GM21390 (cell line): ENCODE data around the gene HUWE1.
"Not testable (repeated sequence)": the region's sequence is repeated elsewhere in the genome, so short reads cannot be mapped to it uniquely, and the experiment has no call there.

ENCODE experiments used
- ATAC-seq: cut with Tn5 transposase; IDR thresholded peaks from one replicate; pipeline ENCODE4 v1.9.1; 2021; ENCODE audit not compliant: unreplicated experiment

HUWE1 gene, protein sequence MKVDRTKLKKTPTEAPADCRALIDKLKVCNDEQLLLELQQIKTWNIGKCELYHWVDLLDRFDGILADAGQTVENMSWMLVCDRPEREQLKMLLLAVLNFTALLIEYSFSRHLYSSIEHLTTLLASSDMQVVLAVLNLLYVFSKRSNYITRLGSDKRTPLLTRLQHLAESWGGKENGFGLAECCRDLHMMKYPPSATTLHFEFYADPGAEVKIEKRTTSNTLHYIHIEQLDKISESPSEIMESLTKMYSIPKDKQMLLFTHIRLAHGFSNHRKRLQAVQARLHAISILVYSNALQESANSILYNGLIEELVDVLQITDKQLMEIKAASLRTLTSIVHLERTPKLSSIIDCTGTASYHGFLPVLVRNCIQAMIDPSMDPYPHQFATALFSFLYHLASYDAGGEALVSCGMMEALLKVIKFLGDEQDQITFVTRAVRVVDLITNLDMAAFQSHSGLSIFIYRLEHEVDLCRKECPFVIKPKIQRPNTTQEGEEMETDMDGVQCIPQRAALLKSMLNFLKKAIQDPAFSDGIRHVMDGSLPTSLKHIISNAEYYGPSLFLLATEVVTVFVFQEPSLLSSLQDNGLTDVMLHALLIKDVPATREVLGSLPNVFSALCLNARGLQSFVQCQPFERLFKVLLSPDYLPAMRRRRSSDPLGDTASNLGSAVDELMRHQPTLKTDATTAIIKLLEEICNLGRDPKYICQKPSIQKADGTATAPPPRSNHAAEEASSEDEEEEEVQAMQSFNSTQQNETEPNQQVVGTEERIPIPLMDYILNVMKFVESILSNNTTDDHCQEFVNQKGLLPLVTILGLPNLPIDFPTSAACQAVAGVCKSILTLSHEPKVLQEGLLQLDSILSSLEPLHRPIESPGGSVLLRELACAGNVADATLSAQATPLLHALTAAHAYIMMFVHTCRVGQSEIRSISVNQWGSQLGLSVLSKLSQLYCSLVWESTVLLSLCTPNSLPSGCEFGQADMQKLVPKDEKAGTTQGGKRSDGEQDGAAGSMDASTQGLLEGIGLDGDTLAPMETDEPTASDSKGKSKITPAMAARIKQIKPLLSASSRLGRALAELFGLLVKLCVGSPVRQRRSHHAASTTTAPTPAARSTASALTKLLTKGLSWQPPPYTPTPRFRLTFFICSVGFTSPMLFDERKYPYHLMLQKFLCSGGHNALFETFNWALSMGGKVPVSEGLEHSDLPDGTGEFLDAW (N-terminal part only)

DNA sequence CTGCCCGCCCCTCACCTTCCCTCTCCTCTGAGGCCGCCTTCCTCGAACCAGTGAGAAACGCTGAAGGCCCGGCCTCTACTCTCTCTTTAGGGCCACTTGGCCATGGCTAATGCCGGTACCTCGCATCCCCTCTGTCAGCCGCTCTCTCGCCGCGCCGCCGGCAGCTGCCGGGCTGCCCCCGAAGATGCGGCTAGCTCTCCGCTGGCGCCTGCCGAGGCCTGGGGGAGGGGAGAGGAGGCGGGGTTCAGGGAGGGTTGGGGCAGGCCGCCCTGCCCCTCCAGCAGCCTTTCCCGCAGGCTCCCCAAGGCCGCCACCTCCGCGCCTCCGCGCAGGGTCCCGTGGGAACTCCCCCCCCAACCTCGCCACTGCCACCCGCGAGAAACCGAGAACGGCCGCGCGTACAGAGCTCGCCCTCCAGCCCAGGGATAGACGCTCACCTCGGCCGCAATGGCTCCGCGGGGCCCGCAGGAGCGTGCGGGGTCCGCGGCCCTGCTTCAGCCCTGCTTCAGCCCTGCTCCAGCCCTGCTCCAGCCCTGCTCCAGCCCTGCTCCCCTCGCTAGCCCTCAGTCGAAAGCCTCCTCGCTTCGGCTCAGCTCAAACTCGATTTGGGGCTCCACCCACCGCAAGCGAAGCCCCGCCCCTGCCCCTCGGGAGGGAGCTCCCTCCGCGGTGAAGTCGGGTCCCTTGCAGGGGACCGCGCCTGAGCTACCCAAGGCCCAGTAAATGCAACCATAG is at the start of gene HUWE1:
Gene HUWE1, minus strand, starts transcription at position 569 of the 735 bp plus-strand sequence. CDS start 32,612 bp downstream, outside the sequence.
- peak; percentile 39 for ATAC-seq

DNA sequence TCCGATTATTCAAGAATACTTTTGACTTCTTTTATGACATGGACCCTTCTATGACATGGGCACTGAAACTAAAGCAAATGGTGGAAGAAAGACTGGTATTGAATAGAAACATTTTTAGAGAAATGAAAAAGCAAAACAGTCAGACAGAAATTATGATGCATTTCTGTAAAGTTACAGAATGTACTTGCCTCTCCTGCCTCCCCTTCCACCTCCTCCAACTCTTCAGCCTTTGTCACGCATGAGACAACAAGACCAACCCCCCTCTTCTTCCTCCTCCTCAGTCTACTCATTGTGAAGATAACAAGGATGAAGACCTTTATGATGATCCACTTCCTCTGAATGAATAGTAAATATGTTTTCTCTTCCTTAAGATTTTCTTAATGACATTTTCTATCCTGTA is 46.3 kb upstream of the HUWE1 start:
- peak; percentile 69 for ATAC-seq

DNA sequence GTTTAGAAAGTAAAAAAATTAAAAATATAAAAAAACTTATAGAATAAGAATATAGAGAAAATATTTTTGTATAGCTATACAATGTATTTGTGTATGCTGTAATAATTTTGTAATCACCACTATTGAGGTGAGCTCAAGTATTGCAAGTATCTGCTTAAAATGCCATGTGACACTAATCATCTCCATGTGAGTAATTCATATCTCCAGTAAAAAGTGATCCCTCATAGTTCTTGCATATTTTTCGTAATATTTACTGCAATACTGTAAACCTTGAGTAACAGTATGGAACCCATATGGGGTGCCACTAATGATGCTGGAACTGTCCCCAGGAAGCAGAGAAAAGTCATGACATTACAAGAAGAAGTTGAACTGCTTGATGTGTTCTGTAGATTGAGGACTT is 43.2 kb upstream of the HUWE1 start:
- no peak for ATAC-seq

DNA sequence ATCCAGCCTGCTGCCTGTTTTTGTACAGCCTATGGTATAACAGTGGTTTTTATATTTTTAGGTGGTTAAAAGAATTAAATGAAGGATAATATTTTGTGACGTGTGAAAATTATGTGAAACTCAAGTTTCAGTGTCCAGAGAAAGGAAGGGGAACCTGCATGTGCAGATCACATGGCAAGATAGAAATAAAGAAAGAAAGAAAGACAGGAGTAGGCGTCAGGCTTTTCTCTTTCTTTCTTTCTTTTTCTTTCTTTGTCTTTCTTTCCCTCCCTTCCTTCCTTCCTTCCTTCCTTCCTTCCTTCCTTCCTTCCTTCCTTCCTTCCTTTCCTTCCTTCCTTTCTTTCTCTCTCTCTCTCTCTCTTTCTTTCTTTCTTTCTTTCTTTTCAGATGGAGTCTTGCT is 42.0 kb upstream of the HUWE1 start:
- ATAC-seq, result no peak

DNA sequence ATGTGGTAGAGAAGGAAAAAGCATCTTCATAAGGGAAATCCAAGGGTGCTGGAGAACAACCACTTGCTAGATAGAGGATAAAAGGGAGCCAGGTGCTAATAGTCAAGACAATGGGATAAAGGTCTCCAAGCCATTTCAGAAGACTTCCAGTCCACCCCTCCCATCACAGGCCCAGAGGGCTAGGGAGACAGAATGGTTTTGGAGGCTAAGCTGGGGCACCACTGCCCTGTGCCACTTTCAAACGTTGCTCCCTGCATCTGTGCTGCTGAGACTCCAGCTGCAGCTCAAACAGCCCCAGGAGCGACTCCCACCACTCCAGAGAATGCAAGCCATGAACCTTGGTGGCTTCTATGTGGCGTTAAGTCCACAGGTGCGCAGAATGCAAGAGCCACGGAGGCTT is 38.4 kb upstream of the HUWE1 start:
- no peak for ATAC-seq

DNA sequence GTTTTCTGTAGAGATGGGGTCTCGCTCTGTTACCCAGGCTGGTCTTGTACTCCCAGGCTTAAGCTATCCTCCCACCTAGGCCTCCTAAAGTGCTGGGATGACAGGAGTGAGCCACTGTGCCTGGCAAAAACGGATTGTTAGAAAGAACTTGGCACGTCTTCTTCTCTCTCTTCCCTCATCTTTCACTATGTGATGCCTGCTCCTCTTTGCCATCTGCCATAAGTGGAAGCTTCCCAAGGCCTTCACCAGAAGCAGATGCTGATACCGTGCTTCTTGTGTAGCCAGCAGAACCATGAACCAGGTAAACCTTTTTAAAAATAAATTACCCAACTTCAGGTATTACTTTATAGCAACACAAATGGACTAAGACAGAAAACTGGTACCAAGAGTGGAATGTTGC is 36.9 kb upstream of the HUWE1 start:
- ATAC-seq, result no peak

DNA sequence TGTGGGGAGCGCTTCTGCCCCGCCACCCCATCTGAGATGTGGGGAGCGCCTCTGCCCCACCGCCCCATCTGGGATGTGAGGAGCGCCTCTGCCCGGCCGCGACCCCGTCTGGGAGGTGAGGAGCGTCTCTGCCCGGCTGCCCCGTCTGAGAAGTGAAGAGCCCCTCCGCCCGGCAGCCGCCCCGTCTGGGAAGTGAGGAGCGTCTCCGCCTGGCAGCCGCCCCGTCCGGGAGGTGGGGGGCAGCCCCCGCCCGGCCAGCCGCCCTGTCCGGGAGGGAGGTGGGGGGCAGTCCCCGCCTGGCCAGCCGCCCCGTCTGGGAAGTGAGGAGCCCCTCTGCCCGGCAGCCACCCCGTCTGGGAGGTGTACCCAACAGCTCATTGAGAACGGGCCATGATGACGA is 35.1 kb upstream of the HUWE1 start:
- ATAC-seq, result not testable (repeated sequence)

DNA sequence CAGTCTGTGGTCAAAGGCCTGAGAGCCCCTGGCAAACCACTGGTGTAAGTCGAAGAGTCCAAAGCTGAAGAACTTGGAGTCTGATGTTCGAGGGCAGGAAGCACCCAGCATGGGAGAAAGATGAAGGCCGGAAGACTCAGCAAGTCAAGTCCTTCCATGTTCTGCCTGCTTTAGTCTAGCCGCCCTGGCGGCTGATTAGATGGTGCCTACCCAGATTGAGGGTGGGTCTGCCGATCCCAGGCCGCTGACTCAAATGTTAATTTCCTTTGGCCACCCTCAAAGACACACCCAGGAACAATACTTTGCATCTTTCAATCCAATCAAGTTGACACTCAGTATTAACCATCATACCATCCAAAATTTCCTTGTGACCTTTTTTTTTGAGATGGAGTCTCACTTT is 33.1 kb upstream of the HUWE1 start:
- ATAC-seq, result not testable (repeated sequence)

DNA sequence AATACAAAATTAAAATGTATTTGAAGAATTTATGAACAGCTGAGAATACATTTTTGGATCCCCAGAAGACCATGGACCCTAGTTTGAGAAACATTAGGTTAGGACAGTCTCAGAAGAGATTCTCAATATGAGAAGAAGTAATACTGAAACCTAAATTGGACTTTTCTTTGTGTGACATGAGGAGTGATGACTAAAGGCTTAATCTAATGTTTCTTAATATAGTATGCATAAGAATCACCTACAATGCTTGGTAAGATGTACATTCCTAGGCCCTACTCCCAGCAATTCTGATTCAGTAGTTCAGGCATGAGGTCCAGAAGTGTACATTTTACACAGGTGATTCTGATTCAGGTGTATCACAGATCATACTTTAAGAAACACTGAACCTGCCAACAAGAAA is 31.6 kb upstream of the HUWE1 start:
- no peak for ATAC-seq

DNA sequence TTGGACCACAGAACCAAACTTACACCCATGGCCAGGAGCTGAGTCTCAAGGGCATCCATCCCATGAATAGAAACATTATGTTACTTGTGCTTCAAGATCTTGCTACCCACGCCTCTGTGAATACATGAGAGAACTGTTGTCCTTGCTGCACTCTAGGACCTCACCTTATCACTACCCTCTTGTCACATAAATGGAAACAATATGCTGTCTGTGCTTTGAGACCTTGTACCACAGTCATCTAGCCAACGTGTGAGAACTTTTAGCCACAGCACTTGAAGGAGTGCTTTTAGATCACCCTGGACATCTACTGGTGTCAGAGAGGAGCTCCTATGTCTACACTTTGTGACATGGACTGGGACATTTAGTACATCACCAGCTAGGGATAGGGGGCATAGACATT is 30.7 kb upstream of the HUWE1 start:
- ATAC-seq, result no peak

DNA sequence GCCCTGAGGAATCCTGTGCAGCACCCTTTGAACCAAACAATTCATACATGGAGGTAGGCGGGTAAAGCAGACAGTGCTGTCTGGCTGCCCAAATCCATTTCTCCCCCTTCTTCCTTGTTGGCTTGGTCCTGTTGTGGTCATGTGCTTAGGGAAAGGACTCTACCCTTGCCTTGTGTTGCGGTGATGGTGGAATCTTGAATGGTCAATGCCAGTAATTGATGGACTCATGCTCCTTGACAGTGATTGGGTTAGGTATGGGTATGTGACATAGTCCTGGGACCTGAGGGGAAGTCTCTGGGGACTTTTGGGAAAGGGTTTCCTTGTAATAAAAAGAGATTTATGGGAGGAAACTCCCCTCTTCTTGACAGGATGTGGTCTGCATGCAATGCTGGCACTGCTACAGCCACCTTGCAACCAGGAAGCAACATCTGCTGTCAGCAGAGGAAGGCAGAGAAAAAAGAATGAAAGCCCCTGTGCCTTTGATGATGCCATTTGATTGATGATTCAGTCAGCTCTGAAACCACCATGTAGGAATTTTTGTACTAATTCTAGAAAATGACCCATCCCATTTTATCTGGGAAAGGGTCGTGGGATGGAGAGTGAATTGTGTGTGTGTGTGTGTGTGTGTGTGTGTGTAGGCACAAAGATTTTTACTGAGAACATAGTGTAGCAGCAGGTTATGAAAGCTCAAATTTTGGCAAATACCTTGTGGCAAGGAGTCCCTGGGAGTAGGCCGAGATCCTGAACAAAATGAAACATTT is 30.0 kb upstream of the HUWE1 start:
- peak; percentile 32 for ATAC-seq

DNA sequence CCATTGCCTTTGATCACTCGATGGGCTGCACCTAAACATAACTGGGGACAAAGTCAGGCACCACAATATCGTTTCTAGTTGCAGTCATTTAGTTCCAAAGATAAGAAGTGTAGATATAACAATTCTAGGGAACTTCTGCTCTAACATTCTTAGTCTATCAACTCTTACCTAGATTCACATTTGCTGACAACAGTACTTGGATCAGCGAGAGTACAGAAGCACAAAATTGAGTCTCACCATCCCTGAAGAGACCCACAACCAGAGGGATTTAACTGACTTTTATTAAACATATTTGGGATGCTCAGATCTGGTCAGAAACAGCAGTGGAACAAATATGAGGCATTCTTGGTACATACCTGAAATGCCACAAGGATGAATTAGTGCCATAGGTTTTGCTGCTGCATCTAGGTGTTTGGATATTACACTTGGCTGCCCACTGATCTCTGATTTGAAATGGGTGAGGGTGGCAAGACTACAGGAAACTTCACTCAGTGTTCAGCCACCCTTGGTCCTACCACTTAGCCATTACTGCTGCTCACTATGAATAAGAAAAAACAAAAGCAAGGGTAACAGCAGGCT is 28.9 kb upstream of the HUWE1 start:
- peak; percentile 1 for ATAC-seq

DNA sequence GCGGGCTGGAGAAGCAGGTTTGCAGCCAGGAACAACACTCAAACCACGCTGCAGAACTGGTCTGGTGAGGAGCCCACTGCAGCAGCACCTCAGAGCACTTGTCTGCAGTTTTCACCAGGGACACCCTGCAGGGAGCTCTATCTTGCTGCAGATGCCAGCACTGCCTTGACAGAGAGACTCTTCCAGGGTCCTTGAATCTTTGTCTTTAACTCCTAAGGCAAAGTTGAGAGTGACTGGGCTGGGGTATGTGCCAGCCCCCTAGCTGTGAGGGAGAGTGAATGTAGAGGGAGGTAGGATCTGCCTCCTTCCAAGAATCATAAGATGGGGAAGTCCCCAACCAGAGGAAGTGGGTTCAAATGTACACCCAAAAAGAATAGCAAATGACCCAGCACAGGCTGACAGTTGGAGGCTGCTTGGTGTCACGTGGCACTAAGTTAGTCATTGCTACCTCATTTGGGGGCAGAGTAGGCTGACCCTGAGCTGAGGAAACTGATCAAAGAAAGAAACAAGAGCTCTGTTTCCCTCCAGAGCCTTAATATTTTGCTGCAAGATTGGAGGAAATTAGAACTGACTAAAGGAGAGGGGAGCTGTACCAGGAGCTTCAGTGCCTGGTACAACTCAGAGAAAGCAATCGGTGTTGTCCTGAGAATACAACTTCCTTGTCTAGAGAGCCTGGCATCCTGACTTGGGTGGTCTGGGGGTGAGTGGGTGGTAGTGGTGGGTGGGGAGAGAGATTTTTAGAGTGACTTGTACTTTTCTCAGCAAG is 28.2 kb upstream of the HUWE1 start:
- peak; percentile 66 for ATAC-seq

DNA sequence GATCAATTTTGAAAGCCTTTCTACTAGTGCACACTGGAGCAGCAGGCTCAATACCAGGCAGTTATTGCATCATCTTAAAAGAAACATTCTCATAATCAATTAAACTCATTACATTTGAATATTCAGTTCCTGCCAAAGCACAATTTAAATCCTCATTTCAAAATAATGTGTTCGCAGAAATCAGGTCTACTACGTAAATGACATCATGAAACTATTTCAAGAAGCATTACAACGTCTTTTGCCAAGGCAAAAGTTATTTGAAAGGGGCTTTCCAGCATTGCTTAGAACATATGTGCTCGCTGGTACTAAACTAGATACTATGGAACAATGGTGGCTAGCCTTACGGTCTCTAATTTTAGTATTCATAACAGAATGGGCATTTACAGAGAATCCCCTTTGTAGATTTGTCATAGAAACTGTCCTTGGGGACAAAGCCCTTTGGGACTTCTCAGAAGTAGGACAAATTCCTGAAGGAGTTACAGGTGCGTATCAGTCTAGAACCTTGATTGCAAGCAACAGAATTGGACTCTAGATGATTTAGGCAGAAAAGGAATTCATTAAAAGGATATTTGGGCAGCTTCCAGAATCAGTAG is 27.6 kb upstream of the HUWE1 start:
- no peak for ATAC-seq

DNA sequence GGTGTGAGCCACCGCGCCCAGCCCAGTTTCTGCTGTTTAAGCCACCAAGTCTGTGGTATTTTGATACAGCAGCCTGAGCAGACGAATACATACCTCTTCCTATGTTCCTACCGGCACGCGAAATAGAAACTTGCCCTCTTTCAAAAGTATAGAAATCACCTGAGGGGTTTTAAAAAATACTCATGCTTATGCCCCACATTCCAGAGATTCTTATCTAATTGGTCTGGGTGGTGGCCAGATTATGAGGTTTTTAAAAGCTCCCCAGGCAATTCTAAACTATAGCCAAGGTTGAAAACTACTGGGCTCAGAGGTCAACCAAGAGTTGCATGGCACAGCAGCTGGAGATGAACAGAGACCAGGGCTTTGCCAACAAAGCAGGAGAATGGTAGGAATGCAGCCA is 24.9 kb upstream of the HUWE1 start:
- no peak for ATAC-seq

DNA sequence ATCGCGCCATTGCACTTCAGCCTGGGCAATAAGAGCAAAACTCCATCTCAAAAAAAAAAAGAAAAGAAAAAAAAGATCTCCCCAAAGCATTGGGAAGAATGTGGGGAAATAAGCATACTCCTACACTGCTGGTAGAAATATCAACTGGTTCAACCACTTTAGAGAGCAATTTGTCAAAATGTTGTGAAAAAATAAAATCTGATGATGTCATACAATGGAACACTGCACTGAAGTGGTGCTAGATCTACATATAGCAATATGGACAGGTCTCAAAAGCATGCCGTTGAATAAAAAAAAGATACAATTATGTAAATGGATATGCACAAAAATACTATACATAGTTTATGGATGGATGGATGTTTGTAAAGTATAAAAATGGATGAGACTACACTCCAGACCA is 18.3 kb upstream of the HUWE1 start:
- no peak for ATAC-seq

DNA sequence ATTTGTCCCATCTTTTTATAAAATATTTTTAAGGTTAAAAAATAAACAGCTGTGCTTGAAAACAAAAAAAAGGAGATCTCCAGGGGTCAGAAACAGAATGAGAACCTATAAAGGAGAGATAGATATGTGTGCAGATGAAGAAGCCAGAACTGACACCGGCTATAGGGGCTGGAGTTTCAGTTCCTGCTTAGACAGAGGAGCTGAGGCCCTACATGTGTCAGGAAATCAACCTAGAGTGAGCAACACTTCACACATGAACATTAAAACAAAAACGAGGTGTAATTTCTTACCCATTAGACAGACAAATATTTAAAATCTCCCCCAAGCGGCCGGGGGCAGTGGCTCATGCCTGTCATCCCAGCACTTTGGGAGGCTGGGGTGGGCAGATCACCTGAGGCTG is 17.8 kb upstream of the HUWE1 start:
- ATAC-seq, result peak; percentile 63

DNA sequence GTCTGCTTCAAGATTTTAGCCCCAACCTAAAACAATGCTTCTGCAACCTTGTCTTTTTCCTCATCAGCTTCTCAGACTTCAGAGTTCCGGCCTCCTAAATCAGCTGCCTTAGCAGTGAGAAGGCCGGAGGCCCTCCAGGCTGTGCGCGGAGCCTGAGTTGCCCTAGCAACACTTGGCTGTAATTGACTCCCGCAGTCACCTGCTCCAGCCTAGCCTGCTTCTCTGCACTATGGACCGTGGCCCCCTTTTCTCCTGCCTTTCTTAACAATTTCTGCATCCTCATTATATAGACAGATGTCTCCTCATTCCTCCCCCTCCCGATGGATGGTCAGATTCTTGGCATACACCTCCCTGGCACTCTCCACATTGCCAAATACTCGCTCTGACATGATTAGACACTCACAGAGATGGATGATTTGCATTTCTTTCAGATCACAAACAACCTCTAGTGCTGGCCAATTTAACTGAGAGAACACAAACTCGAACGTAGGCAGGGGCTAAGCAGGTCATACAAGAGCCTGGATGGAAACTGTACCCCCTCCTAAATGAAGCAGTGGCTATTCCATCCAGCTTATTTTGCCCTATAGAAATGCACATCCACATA is 9.5 kb upstream of the HUWE1 start:
- ATAC-seq, result no peak
